OCI-LY7 (cell line): ENCODE data around the gene NINL.

Experiments
- EZH2phosphoT487 ChIP-seq: fragments of 200-600 bp; sonication (generic); IDR thresholded peaks from 2 replicates; pipeline ENCODE4 v1.6.1; 2018; ENCODE audit warnings: low read depth, borderline replicate concordance, mild to moderate bottlenecking, mixed run types, antibody characterized with exemption, low read length, moderate library complexity, mixed read lengths
- TF ChIP-seq, protein P1 (sequence below): fragments of 200-600 bp; sonication (generic); conservative IDR thresholded peaks from 2 replicates; pipeline ENCODE4 v1.5.1; 2014; ENCODE audit warnings: mild to moderate bottlenecking, antibody characterized with exemption, low read length, moderate library complexity, mixed read lengths

DNA sequence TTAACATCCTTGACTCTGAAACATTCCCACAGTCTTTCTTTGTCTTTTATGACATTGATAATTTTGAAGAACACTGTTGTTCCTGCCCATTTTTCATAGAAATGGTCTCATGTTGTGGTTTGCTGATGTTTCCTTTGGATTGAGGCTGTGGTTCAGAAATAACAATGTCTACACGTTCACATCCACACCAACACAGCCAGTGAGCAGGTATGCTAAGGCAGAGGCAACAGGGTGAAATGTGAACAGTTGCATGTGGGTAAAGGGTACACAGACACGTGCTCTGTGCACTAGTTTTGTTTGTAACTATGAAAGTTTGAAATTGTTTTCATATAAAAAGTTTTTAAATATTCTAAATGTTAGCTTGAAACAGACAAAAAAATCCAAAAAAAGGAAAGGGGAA is 99.5 kb downstream of the NINL start:
- TF ChIP-seq, protein P1, sequence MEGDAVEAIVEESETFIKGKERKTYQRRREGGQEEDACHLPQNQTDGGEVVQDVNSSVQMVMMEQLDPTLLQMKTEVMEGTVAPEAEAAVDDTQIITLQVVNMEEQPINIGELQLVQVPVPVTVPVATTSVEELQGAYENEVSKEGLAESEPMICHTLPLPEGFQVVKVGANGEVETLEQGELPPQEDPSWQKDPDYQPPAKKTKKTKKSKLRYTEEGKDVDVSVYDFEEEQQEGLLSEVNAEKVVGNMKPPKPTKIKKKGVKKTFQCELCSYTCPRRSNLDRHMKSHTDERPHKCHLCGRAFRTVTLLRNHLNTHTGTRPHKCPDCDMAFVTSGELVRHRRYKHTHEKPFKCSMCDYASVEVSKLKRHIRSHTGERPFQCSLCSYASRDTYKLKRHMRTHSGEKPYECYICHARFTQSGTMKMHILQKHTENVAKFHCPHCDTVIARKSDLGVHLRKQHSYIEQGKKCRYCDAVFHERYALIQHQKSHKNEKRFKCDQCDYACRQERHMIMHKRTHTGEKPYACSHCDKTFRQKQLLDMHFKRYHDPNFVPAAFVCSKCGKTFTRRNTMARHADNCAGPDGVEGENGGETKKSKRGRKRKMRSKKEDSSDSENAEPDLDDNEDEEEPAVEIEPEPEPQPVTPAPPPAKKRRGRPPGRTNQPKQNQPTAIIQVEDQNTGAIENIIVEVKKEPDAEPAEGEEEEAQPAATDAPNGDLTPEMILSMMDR, result no peak
- TF ChIP-seq EZH2phosphoT487, result no peak
